Left colon (tissue), 2 donors: Measurements from ENCODE around the gene RHOBTB3. TPM values are rescaled to one million over a fixed set of nuclear protein-coding genes. Genes with fewer than 3 reads are reported as not detected.

Experiments used
- ATAC-seq: fragments of 200-7000 bp; cut with Tn5 transposase; one replicate; pipeline ENCODE4 v1.9.1; 2020; ENCODE audit warnings: mild to moderate bottlenecking, moderate library complexity
- DNase-seq, 2 donors: peaks; one replicate each; pipeline ENCODE4 v3.0.0-alpha.2; 2020
- intact Hi-C, 2 donors: fragments of 100-400 bp; cut with DNase I in 1 of 2; cut with micrococcal nuclease in 1 of 2; formaldehyde crosslinking; loops; one replicate each; pipeline versions ENCODE4 v1.11.2 to v1.14.0; 2022; cut with DNase I, micrococcal nuclease
- total RNA-seq, 2 donors: library from RNA; stranded (reverse); fragmentation: NEBNext Ultra II Directional; extraction: Animal tissue kit (Norgen Biotek cat#: 25700); gene quantifications; one replicate each; pipeline ENCODE4 v1.2.1, GENCODE V29; 2021
- donor health status: DM: no; HTN: no; CAD: no.
- donor health status: DM: yes; HTN: yes; CAD: no.

Gene RHOBTB3
- total RNA-seq, 2 donors from 2014 or later, result 49.8 to 54.0 TPM

DNA sequence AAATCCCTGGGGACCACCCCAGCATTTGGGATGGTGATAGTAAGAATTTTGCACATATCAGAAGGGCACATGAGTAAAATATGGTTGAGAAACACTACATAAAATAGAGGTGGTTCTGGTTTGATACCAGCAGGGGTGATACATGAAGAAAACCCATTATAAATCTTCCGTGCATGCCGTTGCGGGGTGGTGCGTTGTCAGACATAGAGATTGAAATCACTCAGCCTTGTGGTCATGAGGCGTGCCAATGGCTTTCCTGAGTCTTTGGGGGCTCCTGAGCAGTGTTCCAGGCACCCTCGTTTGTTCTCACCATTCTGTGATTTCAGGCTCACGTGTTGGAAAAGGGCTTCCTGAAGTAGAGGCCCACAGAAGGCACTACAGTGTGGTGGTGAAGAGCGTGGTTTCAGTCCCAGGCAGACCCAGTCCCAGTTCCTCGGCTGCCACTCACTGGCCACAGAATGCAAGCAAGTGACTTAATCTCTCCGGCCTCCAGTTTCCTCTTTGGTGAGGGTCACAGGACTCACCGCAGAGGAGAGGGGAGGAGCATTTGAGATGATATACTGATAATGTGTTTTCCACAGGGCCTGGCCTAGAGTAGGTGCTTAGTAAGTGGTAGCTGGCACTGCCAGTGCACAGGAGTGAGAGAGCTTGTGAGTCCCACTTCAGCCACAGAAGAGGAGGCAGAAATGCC lies 111.9 kb downstream of the RHOBTB3 start:
- intact Hi-C loops, result loop anchor here in 1 of 2 donors (10.0 kb wide), 1 partner anchor 58 kb away; no protein-coding TSS in a partner anchor
- DNase-seq (peak; percentile 56 to 74), ATAC-seq (no peak)

DNA sequence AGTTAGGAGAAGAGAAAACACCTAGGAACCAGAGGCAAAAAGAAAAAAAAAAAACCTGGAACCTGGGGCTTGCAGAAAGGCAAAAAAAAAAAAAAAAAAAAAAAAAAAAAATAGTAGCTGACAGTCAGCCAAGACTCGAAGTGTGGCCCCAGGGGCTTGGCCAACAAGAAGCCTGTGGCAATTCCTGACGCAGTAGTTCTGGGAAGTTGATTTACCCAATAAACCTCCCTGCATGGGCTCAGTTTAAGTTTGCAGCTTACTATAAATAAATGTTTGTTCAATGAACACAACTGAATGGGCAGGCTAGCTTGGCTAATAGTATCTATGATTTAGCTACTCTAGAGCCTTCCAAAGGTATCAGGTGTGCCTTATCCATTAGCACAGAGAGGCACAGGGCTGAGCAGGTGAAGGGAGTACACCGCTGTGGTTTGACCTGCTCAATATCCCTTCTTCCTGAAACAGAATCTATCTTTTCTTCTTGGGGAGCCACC lies 112.6 kb downstream of the RHOBTB3 start:
- intact Hi-C loops, result loop anchor here in 1 of 2 donors (10.0 kb wide), 1 partner anchor 59 kb away; no protein-coding TSS in a partner anchor
- ATAC-seq, result no peak
- no peak for DNase-seq

DNA sequence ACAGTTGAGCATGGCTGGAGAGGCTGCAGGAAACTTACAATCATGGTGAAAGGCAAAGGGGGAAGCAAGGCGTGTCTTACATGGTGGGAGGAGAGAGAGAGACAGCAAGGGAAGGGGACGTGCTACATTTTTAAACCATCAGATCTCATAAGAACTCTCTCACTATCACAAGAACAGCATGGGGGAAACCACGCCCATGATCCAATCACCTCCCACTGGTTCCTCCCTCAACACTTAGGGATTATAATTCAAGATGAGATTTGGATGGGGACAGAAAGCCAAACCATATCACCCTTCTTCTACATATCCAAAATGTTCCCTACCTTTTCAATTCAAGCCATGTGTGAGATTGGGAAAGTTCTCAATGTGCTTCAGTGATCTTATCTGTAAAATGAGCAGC lies 114.3 kb downstream of the RHOBTB3 start:
- intact Hi-C loops, result loop anchor here (5.0 to 10.0 kb wide), 2 partner anchors 61 to 183 kb away; no protein-coding TSS in a partner anchor
- DNase-seq (no peak), ATAC-seq (no peak)

Other genes starting within 250 kb of the RHOBTB3 start
- 10 to 100 TPM; 50.3 to 57.2 TPM for gene SKIC3, start 176.4 kb upstream of the RHOBTB3 start, total RNA-seq
- 1 to 10 TPM; 2.0 to 2.2 TPM for gene ARSK, start 176.2 kb upstream of the RHOBTB3 start, total RNA-seq
- under 1 TPM; 0.37 to 0.45 TPM for gene GPR150, start 111.2 kb upstream of the RHOBTB3 start, total RNA-seq
- gene RFESD, start 84.6 kb upstream of the RHOBTB3 start, total RNA-seq, result under 1 TPM; 0.55 to 0.84 TPM
- gene SPATA9, start 48.3 kb upstream of the RHOBTB3 start, total RNA-seq, result under 1 TPM; 0.31 to 0.49 TPM
- 10 to 100 TPM; 82.4 to 91.9 TPM for gene GLRX, start 91.4 kb downstream of the RHOBTB3 start, total RNA-seq
- 10 to 100 TPM; 28.7 to 36.7 TPM for gene ELL2, start 230.5 kb downstream of the RHOBTB3 start, total RNA-seq